ENCODE measurements around the gene FOXO1. TPM values are rescaled to one million over a fixed set of nuclear protein-coding genes. Genes with fewer than 3 reads are reported as not detected.

FOXO1 gene
- total RNA-seq, 1 donor from 2014 or later, result 10.4 TPM

DNA sequence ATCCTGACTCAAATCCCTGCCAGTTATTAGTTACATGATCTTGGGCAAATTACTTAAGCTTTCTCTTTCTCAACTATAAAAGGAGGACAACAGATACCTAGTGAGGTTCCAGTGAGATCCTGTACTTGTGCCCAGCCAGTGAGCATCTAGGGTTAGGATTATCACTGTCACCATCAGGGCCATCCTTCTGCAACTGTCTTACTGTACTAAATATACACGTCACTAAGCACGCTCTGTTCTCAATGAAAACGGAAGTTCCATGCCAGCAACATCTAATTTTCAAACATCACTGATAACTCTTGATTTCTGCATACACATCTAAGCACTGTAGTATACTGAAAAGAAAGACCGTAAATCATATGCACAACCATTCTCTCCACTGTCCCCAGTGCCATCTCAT lies 70.0 kb downstream of the FOXO1 start:
- TF ChIP-seq, protein P1, sequence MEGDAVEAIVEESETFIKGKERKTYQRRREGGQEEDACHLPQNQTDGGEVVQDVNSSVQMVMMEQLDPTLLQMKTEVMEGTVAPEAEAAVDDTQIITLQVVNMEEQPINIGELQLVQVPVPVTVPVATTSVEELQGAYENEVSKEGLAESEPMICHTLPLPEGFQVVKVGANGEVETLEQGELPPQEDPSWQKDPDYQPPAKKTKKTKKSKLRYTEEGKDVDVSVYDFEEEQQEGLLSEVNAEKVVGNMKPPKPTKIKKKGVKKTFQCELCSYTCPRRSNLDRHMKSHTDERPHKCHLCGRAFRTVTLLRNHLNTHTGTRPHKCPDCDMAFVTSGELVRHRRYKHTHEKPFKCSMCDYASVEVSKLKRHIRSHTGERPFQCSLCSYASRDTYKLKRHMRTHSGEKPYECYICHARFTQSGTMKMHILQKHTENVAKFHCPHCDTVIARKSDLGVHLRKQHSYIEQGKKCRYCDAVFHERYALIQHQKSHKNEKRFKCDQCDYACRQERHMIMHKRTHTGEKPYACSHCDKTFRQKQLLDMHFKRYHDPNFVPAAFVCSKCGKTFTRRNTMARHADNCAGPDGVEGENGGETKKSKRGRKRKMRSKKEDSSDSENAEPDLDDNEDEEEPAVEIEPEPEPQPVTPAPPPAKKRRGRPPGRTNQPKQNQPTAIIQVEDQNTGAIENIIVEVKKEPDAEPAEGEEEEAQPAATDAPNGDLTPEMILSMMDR (IDR thresholded peaks at IDR 0.05; ENCODE audit: insufficient read depth, low read depth, low read length), result no peak
- no peak for TF ChIP-seq EZH2 (IDR thresholded peaks at IDR 0.05; ENCODE audit: insufficient read depth, low read length)
- H3K9me3 Mint-ChIP-seq (ENCODE audit: unreplicated experiment), result peaks cover 2% of the 10 kb centered on the region
- H3K4me3 Mint-ChIP-seq (ENCODE audit: unreplicated experiment), result no peak overlapping the region
- no peaks in the 10 kb centered on the region for H3K36me3 ChIP-seq (ENCODE audit: insufficient read depth, low read length)
- DNase-seq (ENCODE audit: low read depth) (no peak), FAIRE-seq (no peak)
- no peaks in the 10 kb centered on the region for H3K27me3 ChIP-seq (ENCODE audit: insufficient read depth, low read length)
- no peak overlapping the region for H3K9ac ChIP-seq (ENCODE audit: low read length)
- H3K4me1 ChIP-seq (ENCODE audit: insufficient read depth, low read length), result no peaks in the 10 kb centered on the region
- H3K9me3 ChIP-seq (ENCODE audit: insufficient read depth, low read depth, low read length), result no peaks in the 10 kb centered on the region
- peaks cover 19% of the 10 kb centered on the region for H3K4me1 Mint-ChIP-seq (ENCODE audit: low read depth, unreplicated experiment)
- no peaks in the 10 kb centered on the region for H3K27me3 Mint-ChIP-seq (ENCODE audit: low read depth, unreplicated experiment)
- peak overlapping the region; percentile 71 for H3K27ac Mint-ChIP-seq (ENCODE audit: unreplicated experiment)
- H3K4me2 ChIP-seq (ENCODE audit: low read length), result no peak overlapping the region
- H3K79me2 ChIP-seq (ENCODE audit: insufficient read depth, low read length), result peaks cover 12% of the 10 kb centered on the region
- peaks cover 19% of the 10 kb centered on the region for H4K20me1 ChIP-seq (ENCODE audit: insufficient read depth, low read length)
- H3K36me3 Mint-ChIP-seq (ENCODE audit: low read depth, unreplicated experiment), result no peaks in the 10 kb centered on the region
- H3K4me3 ChIP-seq (ENCODE audit: insufficient read depth, low read depth, low read length), result no peak overlapping the region
- no peak overlapping the region for H3K27ac ChIP-seq (ENCODE audit: low read depth, low read length)
- H2AFZ ChIP-seq (ENCODE audit: low read depth, low read length), result no peak overlapping the region

DNA sequence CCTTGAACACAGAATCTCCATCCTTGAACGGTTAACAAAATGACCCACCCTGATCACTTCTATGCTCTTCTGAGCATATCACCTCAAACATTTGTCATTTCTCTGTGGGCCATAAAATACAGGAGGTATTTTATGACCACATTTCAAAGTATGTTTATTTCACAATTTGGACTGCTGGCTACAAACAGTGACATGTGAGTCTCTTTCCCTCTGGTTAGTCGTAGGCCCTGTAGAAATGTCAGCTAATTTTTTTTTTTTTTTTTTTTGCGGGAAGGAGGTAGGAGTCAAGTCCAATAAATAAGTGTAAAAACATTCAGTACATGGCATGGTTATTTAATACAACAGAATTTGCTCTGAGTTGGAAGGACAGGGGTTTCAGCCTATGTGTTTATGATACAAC lies 70.7 kb downstream of the FOXO1 start:
- TF ChIP-seq EZH2 (IDR thresholded peaks at IDR 0.05; ENCODE audit: insufficient read depth, low read length), result no peak
- TF ChIP-seq, protein P1 (IDR thresholded peaks at IDR 0.05; ENCODE audit: insufficient read depth, low read depth, low read length), result no peak
- H3K4me1 ChIP-seq (ENCODE audit: insufficient read depth, low read length), result no peaks in the 10 kb centered on the region
- Mint-ChIP-seq H3K4me3 (ENCODE audit: unreplicated experiment) (no peak overlapping the region), H3K4me1 (ENCODE audit: low read depth, unreplicated experiment) (peaks cover 19% of the 10 kb centered on the region), H3K27me3 (ENCODE audit: low read depth, unreplicated experiment) (no peaks in the 10 kb centered on the region), H3K9me3 (ENCODE audit: unreplicated experiment) (peaks cover 2% of the 10 kb centered on the region), H3K36me3 (ENCODE audit: low read depth, unreplicated experiment) (no peaks in the 10 kb centered on the region), H3K27ac (ENCODE audit: unreplicated experiment) (no peak overlapping the region)
- no peak overlapping the region for H3K27ac ChIP-seq (ENCODE audit: low read depth, low read length)
- no peaks in the 10 kb centered on the region for H3K36me3 ChIP-seq (ENCODE audit: insufficient read depth, low read length)
- H3K9ac ChIP-seq (ENCODE audit: low read length), result no peak overlapping the region
- no peak overlapping the region for H3K4me3 ChIP-seq (ENCODE audit: insufficient read depth, low read depth, low read length)
- no peaks in the 10 kb centered on the region for H3K27me3 ChIP-seq (ENCODE audit: insufficient read depth, low read length)
- H4K20me1 ChIP-seq (ENCODE audit: insufficient read depth, low read length), result peaks cover 19% of the 10 kb centered on the region
- DNase-seq (ENCODE audit: low read depth) (peak; percentile 18), FAIRE-seq (no peak)
- no peak overlapping the region for H2AFZ ChIP-seq (ENCODE audit: low read depth, low read length)
- peaks cover 12% of the 10 kb centered on the region for H3K79me2 ChIP-seq (ENCODE audit: insufficient read depth, low read length)
- H3K4me2 ChIP-seq (ENCODE audit: low read length), result no peak overlapping the region
- H3K9me3 ChIP-seq (ENCODE audit: insufficient read depth, low read depth, low read length), result no peaks in the 10 kb centered on the region

DNA sequence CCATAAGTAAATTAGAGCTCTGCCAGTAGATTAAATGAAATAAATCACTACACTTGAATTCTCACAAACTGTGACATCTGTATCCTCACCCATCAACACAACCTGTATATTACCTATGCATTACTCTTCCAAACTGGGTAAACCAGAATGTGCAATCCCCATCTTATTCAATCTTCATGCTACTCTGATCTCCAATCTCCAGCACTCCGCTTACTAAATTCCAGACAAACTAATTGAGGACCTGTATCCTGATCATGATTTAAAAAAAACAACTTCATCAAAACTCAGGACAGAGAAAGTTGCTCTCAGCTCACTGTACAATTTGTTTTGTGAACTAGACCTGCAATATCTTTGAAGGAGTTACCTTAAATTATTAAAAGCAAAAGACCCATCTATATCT lies 74.4 kb downstream of the FOXO1 start:
- H3K27ac ChIP-seq (ENCODE audit: low read depth, low read length), result no peak overlapping the region
- DNase-seq (ENCODE audit: low read depth) (no peak), FAIRE-seq (no peak)
- no peak overlapping the region for H3K4me2 ChIP-seq (ENCODE audit: low read length)
- H3K4me1 ChIP-seq (ENCODE audit: insufficient read depth, low read length), result peaks cover 8% of the 10 kb centered on the region
- peaks cover 15% of the 10 kb centered on the region for H4K20me1 ChIP-seq (ENCODE audit: insufficient read depth, low read length)
- H3K27me3 ChIP-seq (ENCODE audit: insufficient read depth, low read length), result no peaks in the 10 kb centered on the region
- no peaks in the 10 kb centered on the region for H3K9me3 ChIP-seq (ENCODE audit: insufficient read depth, low read depth, low read length)
- no peak overlapping the region for H2AFZ ChIP-seq (ENCODE audit: low read depth, low read length)
- no peaks in the 10 kb centered on the region for H3K36me3 Mint-ChIP-seq (ENCODE audit: low read depth, unreplicated experiment)
- peaks cover 2% of the 10 kb centered on the region for H3K9me3 Mint-ChIP-seq (ENCODE audit: unreplicated experiment)
- H3K4me3 Mint-ChIP-seq (ENCODE audit: unreplicated experiment), result no peak overlapping the region
- TF ChIP-seq, protein P1 (IDR thresholded peaks at IDR 0.05; ENCODE audit: insufficient read depth, low read depth, low read length), result no peak
- no peak for TF ChIP-seq EZH2 (IDR thresholded peaks at IDR 0.05; ENCODE audit: insufficient read depth, low read length)
- H3K4me3 ChIP-seq (ENCODE audit: insufficient read depth, low read depth, low read length), result no peak overlapping the region
- peaks cover 20% of the 10 kb centered on the region for H3K4me1 Mint-ChIP-seq (ENCODE audit: low read depth, unreplicated experiment)
- H3K27me3 Mint-ChIP-seq (ENCODE audit: low read depth, unreplicated experiment), result no peaks in the 10 kb centered on the region
- H3K36me3 ChIP-seq (ENCODE audit: insufficient read depth, low read length), result no peaks in the 10 kb centered on the region
- no peak overlapping the region for H3K27ac Mint-ChIP-seq (ENCODE audit: unreplicated experiment)
- no peak overlapping the region for H3K9ac ChIP-seq (ENCODE audit: low read length)
- H3K79me2 ChIP-seq (ENCODE audit: insufficient read depth, low read length), result peaks cover 17% of the 10 kb centered on the region

Measured in astrocyte (in vitro differentiated cells and primary cell).